HG02798 (cell line): ENCODE data around the gene DDX5.

Experiments used
- ATAC-seq: cut with Tn5 transposase; IDR thresholded peaks from one replicate; pipeline ENCODE4 v1.9.1; 2021; ENCODE audit warnings: mild to moderate bottlenecking; ENCODE audit not compliant: unreplicated experiment, poor library complexity

DDX5 gene

DNA sequence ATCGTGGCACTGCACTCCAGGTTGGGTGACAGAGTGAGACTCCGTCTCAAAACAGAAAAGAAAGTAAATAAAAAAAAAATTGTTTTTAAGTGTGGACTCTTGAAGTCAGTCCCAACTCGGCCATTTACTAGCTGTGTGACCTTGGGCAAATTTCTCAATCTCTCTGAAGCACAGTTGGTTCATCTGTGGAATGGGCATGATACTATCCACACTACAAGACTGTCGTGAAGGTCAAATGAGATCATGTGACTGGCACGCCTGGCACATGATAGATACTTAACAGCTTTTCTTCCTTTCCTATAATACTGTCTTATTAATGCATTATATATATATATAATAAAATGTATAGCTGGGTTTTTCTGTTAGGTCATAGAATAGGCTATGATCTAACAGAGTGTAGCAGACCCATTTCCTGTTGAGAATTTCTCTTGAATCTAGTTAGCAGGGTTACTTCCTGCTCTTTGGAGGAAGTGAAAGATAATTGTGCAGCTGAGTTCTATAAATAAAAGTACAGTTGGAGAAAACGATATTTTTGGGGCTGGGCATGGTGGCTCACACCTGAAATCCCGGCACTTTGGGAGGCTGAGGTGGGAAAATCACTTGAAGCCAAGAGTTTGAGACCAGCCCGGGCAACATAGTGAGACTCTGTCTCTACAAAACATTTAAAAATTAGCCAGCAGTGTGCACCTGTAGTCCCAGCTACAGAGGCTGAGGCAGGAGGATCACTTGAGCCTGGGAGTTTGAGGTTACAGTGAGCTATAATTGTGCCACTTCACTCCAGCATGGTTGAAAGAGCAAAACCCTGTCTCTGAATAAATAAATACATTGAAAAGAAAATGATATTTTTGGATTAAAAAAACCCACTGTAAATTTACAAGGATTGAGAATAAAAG, 49.9 kb downstream of the DDX5 start:
- no peak for ATAC-seq

DNA sequence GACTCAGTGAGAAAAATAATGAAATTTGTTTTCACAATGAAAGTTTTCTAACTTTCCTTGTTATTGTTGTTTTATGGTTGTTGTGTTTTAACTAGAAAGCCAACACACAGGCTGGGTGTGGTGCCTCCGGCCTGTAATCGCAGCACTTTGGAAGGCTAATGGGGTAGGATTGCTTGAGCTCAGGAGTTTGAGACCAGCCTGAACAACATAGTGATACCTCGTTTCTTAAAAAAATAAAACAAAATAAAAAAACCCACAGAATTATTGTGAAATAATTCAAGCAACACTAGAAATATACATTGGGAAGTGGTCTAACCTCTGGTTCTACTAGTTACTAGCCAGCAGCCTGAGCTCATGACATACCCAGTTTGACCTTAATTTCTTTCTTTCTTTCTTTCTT, 56.5 kb downstream of the DDX5 start:
- ATAC-seq: no peak

DNA sequence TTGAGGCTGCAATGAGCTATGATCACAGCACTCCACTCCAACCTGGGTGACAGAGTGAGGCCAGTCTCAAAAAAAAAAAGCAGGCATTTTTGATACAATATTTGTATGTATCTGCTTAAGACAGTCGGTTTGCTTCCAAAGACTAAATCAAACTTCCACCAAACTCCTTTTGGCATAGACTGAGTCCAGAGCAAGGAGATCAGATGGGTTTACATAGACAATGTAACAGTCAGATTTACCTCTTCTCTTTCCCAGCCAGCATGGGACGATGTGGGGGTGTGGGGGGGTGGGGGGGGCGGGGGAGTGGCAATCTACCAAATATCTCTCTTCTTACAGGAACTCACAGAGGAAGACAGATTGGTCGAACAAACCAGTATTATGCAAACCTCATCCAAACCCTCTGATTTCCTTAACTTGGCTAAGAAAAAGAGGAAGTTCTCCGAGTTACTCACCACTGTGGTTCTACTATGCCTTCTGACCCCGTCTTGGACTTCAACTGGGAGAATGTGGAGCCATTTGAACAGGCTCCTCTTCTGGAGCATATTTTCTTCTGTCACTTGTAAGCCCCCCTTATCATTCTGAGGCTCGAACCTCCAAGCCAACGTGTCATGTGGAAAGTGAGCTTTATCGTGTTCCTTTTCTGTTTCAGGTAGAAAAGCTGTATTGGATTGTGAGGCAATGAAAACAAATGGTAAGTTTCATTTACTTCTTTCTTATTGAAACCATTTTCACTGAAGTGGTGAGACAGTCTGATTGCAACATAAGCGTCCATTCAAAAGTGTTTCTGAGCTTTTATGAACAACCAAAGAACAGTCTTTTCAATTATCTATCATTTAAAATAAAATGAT, 57.2 kb downstream of the DDX5 start, which contains the start of gene MILR1:
TSS of gene MILR1 (plus strand) at position 451 of the 848 bp plus-strand sequence. CDS start at position 505, 54 bp downstream.
- ATAC-seq: no peak
